ENCODE measurements around the gene CARMIL1.
A peak's percentile ranks its signal among the peaks of the same experiment; 100 is the strongest.

The CARMIL1 gene

DNA sequence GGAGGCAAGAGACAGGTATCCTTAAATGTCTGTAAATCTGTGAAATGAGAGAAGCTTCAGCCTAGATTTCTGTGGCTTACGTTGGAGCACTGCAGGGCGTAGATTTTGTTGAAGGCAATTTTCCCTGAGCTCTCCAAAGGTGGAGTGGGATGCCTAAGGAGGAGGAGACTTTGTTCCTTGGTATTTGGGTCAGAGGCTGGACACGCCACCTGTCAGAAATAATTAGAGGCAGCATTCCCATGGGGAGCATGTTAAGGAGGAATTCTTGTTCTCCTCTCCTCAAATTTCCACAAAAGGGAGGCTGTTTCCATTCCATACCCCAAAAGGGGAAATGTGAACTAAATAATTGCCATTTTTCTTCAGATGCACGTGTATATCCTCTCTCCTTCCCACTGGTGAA, 361.7 kb downstream of the CARMIL1 start:
- no peak for DNase-seq (ENCODE audit: low read depth in 2 of 3, low spot score in 2 of 3)

- DNase-seq (ENCODE audit: low read depth in 2 of 3, low spot score in 2 of 3): no peak
Observed at GRCh38 chr6:25641377-25641776, 362.2 kb downstream of the CARMIL1 start.

GRCh38 chr6:25641940-25642666, 362.9 kb downstream of the CARMIL1 start:
- DNase-seq (ENCODE audit: low read depth in 2 of 3, low spot score in 2 of 3): no peak

DNA sequence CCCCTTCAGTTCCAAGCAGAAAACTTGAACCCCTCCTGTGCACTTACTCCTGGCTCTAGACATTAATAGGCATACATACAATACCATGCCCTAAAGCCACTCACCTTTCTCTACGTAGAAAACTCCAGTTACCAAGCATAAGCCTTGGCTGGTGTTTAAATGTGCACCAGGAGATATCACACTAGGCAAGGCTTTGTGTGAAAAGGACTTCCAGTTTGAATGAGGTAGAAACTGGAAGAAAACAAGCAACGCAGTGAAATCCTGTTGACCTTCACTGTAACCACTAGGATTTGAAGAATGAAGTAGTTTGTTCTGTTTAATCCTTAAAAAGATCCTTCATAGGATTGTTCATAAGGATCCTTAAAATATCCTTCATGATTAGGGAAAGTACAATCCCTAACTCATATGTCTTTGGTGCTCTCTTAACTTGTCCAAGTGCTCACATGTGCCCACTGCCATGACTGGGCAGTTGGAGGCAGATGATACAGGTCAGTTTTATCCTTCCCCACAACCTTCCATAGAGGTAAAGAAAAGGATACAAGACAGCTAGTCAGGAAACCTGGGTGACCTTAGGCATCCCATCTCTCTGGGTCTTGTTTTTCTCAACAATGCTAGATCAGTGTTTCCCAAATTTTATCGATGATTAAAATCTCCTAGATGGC, 363.6 kb downstream of the CARMIL1 start:
- DNase-seq (ENCODE audit: low read depth in 2 of 3, low spot score in 2 of 3): no peak

- DNase-seq (ENCODE audit: low read depth in 2 of 3, low spot score in 2 of 3): no peak
Observed at GRCh38 chr6:25645916-25646315, 366.7 kb downstream of the CARMIL1 start.

DNA sequence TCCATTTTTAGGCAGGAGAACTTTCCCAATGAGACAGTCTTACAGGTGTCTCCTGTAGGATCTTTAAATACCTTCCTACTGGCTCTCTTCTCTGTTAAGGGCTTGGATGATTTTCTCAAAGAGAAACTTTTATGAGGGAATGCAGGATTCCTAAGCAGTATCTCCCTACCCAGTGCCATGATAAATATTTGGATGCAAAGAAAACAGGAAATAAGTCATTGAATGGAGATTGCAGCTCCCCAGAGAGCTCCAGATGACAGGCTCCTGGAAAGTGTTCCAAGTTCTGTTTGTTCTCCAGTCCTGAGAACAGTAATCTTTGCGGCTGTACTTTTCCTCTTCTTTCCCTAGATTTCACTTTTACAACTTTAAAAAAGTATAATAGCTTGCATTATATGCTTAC, 370.4 kb downstream of the CARMIL1 start:
- no peak for DNase-seq (ENCODE audit: low read depth in 2 of 3, low spot score in 2 of 3)

GRCh38 chr6:25652007-25652515, 372.9 kb downstream of the CARMIL1 start, which contains the start of gene SCGN:
Gene SCGN, plus strand, starts transcription at chr6:25652215. Its CDS starts 189 bp downstream, at chr6:25652404.
- peak in 2 of 3 experiments; percentile 11 to 28 for DNase-seq (ENCODE audit: low read depth in 2 of 3, low spot score in 2 of 3)

GRCh38 chr6:25655723-25656122, 376.5 kb downstream of the CARMIL1 start:
- no peak for DNase-seq (ENCODE audit: low read depth in 2 of 3, low spot score in 2 of 3)

- no peak for DNase-seq (ENCODE audit: low read depth in 2 of 3, low spot score in 2 of 3)
Observed at GRCh38 chr6:25659633-25660368, 380.6 kb downstream of the CARMIL1 start.

- no peak for DNase-seq (ENCODE audit: low read depth in 2 of 3, low spot score in 2 of 3)
Observed at GRCh38 chr6:25660512-25660911, 381.3 kb downstream of the CARMIL1 start.

DNA sequence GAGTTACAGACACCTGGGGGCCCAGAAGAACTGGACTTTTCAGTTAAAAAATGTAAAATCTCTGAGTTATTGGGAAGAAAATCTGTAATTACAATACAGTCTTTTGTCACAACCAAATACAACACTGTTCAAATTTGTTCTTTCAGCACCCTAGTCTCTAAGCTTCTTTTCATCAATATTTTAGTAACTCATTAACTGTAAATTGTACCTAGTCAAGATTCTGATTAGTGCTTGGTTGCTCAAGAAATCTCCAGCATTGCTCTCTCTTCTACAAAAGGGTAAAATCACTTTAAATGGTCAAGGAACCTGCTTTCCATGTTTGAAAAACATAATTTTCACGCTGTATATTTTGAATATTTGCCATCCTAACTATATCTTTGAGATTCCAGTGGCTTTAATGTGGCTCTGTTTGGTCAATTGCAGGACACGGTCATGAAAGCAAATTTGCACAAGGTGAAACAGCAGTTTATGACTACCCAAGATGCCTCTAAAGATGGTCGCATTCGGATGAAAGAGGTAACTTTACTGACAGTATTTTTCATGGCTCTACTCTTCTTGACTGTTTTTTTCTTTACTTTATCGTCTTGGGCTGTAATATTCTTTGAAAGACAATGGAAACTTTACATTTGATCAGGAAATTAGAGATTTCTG, 382.1 kb downstream of the CARMIL1 start:
- DNase-seq (ENCODE audit: low read depth in 2 of 3, low spot score in 2 of 3): no peak

- no peak for DNase-seq (ENCODE audit: low read depth in 2 of 3, low spot score in 2 of 3)
Observed at GRCh38 chr6:25665455-25665854, 386.3 kb downstream of the CARMIL1 start.

GRCh38 chr6:25669413-25669812, 390.2 kb downstream of the CARMIL1 start:
- no peak for DNase-seq (ENCODE audit: low read depth in 2 of 3, low spot score in 2 of 3)

All from activated CD8-positive, alpha-beta memory T cell treated with anti-CD3 and anti-CD28 coated beads for 48 hours (primary cell).